Measurements from ENCODE around the gene CACNA1I.

The CACNA1I gene

DNA sequence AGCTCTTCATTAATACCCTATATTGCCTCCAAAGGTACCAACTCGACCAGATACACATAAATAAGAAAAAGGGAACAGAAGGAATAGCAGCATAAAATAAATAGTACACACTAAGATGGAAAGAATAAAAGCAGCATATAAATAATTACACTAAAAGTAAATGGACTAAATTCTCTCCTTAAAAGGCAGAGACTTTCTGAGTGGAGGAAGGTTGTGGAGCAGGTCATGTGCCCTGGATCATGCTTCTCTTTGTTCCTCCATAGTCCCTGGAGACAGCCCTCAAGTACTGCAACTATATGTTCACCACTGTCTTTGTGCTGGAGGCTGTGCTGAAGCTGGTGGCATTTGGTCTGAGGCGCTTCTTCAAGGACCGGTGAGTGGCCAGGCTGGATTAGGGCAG lies 101.4 kb downstream of the CACNA1I start:
- no peak for DNase-seq

DNA sequence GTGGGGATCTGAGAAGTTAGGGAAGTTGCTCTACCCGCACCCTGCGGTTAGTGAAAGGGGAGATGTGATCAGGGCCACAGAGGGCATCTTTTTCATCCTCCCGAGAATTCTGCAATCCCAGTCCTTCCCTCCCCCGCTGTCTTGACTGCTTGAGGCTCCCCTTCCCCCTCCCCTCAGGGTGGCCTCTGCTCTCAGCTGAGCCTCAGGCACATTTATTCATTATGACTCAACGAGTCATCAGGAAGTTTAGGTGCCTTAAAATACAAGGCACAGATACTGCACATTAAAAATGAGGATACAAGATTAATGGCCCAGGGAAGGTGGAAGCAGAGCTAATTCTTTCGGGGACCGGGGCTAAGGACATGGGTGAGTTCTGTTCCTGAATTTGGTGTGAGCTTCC lies 104.0 kb downstream of the CACNA1I start:
- DNase-seq, result no peak

DNA sequence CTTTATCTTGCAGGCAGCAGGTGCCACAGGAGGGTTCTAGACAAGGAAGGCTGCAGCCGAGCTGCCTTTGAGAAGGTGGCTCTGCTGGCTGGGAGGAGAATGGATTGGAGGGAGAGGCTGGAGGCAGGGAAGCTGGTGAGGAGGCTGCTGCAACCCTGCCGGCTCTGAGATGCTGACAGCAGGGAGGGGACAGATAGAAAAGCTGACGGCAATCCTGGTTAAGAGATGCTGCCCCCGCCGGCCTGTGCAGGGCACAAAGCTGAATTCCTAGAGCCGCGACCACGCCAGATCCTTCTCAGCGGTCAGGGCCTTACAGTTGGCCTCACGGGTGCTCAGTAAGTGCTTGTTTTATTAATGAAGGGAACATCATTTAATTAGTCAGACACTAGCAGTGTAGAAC lies 105.4 kb downstream of the CACNA1I start:
- DNase-seq, result no peak

DNA sequence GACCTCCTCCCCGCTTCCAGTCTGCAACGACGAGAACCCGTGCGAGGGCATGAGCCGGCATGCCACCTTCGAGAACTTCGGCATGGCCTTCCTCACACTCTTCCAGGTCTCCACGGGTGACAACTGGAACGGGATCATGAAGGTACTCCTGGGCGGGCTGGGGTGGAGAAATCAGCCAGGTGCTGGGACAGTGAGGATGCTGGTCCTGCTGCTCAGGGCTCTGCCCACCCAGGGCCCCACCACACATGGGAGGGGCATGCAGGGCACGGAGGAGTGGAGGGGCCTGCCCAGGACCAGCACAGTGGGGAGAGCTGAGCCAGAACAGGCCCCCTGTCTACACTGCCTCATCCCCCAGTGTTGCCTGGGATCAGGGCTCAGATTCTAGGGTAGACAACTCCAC lies 107.4 kb downstream of the CACNA1I start:
- no peak for DNase-seq

DNA sequence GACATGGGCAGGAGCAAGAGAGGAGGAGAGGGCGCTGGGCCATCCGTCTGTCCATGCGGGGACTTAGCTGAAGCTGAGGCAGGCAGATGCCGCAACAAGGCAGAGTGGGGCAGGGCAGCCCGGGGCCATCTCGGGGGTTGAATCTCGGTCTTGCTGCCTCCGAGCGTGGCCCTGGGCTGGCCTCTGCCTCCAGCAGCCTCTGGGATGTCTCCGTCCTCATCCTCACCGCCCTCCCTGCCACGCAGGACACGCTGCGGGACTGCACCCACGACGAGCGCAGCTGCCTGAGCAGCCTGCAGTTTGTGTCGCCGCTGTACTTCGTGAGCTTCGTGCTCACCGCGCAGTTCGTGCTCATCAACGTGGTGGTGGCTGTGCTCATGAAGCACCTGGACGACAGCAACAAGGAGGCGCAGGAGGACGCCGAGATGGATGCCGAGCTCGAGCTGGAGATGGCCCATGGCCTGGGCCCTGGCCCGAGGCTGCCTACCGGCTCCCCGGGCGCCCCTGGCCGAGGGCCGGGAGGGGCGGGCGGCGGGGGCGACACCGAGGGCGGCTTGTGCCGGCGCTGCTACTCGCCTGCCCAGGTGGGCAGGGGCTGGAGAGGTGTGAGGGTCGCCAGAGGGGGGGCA lies 108.4 kb downstream of the CACNA1I start:
- DNase-seq, result no peak

DNA sequence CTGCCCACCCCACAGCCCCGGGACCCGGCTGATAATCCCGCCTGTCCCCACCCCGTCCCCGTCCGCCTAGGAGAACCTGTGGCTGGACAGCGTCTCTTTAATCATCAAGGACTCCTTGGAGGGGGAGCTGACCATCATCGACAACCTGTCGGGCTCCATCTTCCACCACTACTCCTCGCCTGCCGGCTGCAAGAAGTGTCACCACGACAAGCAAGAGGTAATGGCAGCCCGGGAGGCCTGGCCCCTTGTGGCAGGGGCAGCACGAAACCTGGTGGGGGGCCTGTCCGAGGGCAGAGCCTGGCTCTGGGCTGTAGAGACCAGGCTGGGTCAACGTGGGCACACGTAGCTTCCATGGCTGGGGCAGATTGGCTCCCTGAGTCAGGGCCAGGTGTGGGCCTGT lies 109.1 kb downstream of the CACNA1I start:
- no peak for DNase-seq

DNA sequence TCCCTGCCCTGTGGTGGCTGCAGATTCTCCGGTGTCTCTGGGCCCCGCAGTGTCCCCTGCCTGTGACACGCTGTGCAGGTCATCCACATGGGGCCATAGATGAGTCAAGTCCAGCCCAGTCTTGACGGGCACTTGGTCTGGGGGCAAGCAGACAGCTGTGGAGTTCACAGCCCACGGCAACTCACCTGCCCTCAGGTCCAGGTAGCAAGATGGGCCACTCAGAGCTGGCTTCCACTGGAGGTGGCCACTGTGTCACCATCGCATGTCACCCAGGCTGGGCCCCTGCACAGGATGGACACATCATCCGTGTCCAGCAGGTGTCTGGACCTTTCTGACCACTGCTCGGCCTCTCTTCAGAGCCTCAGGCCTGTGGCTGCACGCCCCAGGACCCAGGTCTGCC lies 109.9 kb downstream of the CACNA1I start:
- no peak for DNase-seq

DNA sequence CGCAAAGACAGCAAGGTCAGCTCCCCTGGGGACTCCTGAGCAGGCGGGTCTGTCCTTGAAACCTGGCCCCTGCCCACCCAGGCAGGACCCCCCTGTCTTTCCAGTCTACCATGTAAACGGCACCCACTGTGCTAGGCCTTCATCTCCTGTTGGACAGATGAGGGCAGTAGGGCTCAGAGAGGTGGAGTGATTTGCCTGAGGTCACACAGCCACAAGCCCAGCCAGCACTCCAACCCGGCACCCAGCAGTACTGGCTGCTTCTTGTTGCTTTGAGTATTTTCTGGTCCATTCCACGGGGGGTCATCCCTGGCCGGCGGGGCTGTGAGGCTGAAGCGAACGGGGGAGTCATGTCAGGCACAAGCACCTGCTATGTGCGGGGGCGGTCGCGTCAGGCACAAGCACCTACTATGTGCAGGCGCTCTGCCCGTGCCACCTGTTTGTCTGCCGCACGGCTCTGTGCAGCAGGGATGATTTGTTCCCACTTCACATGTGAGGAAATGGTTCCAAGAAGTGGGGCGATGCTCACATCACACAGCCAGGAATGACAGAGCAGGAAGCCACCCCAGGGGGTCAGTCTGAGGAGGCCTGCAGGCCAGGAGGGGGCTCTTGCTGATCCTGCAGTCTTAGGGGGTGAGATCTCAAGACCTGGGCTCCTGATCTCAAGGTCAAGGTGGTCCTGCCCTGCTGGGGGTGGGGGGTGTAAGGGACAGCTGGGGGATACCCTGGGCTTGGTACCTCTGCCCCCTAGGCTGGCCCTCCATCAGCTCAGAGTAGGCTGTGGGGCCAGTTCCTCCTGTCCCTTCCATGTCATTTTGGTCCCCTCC lies 110.7 kb downstream of the CACNA1I start:
- DNase-seq, result no peak

DNA sequence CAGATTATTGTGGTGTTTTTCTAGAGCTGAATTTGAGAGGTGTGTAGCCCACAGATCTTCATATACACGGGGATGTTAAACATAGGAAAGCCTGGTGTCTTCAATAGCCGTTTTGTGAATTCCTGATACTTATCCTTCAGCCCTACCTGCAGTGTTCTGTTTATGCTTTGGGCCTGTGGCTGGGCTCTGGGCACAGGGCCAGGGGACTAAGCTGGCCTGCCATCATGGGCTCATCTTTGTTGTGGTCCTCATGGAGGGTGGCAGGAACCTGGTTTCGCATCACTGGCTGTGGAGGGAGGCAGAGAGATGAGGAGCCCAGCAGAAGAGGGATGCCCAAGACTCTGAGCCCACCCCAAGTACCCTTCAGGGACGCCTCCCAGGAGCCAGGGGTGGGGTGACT lies 112.4 kb downstream of the CACNA1I start:
- DNase-seq, result no peak

DNA sequence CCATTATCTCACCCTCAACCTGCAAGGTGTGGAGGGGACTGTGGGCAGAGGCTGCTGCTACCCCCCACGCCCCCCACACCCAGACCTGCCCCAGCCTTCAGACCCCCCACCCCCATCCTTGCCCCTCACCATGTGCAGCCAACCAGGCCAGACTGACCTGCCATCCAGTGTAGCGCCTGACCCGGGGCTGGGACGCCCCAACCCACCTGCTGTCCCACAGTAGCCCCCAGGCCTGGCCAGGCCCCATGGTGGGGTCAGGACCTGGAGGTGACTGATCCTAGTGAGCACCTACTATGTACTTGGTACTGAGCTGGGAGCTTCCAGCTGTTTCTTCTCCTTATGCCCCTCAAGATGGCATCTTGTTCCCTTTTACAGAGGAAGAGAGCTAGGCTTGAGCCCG lies 113.1 kb downstream of the CACNA1I start:
- DNase-seq, result no peak

DNA sequence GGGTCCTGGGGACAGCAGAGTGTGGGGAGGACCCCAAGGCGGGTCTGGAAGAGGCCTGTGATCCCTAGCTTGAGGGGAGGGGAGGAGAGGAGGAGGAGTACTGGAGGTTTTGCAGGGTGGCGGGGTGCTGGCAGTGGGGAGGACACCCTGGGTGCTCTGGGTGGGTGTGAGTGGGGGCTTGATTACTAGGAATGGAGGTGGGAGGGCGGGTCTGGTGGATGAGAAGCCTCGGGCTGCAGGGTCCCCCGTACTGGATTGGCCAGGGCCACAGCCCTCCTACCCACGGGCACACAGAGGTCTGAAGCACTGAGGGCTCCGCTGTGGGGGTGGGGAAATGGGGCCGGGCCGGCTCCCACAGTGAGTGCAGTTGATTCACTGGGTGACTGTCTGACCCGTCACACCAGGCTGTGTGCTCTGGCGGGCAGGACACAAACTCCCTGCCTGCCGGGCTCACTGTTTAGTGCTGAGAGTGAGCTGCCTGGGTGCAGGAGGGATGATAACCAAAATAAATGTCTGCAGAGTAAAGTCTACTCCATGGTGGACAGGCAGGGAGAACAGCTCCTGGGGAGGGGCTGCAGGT lies 114.2 kb downstream of the CACNA1I start:
- DNase-seq, result no peak

DNA sequence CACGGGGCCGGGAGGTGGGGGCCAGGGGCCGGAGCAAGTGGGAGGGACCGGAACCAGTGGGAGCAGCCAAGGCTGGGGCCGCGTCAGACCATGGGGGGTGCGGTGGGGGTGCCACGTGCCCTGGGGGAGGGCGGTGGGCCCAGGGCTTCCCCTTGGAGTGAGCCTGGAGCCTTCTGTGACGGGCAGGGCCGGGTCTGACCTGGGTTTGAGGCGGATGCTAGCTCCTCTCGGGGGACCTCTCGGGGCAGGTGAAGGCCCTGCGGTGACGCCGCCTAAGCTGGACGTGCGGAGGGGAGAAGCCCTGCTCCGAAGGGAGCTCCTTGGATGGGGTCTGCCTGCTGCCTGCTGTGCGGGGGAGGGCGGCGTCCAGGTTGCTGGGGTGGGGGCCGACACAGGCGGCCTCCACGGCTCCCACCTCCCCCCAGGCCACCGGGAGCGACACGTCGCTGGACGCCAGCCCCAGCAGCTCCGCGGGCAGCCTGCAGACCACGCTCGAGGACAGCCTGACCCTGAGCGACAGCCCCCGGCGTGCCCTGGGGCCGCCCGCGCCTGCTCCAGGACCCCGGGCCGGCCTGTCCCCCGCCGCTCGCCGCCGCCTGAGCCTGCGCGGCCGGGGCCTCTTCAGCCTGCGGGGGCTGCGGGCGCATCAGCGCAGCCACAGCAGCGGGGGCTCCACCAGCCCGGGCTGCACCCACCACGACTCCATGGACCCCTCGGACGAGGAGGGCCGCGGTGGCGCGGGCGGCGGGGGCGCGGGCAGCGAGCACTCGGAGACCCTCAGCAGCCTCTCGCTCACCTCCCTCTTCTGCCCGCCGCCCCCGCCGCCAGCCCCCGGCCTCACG lies 115.0 kb downstream of the CACNA1I start:
- no peak for DNase-seq

DNA sequence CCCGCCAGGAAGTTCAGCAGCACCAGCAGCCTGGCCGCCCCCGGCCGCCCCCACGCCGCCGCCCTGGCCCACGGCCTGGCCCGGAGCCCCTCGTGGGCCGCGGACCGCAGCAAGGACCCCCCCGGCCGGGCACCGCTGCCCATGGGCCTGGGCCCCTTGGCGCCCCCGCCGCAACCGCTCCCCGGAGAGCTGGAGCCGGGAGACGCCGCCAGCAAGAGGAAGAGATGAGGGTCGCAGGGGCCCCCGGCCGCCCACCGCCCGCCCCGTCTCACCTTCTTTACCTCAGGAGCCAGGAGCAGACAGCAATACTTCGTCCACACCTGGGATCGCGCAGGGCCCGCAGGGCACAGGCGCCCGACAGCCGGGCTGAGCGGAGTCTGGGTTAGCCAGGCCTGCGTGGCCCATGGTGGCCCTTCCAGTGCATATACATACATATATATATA lies 115.6 kb downstream of the CACNA1I start:
- DNase-seq, result no peak

DNA sequence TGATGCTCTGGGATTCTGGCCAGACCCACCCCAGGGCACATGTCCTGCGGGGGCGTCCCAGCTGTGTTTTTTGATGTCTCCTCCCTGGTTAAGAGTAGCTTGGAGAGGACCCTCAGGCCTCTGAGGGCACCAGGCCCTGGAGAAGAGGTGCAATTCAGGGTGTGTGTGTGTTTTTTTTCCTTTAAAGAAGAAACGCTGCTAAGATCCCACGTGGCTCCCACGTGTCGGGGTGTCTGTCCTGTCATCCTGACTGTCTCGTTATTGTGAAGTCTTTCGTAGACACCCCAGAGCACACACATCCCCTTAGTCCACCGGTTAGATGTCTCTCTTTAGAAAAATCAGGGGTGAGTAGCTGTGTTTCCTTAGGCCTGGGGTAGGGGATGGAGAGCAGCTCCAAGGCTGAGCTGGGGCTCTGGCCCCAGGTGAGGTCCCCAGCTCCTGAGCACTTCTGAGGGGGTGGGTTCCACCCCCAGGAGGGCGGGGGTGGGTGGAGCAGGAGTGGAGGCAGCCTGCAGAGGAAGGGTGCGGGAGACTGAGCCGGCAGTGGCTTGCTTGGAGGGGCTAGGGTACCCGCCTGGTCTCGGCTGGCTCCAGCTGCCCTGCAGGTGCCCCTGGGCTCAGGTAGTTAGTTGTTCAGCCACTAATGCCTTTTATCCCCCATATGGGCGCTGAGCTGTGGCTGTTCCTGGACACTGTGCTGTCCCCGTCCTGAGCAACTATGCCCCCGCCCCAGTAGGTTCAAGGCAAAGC lies 116.4 kb downstream of the CACNA1I start:
- DNase-seq, result no peak

DNA sequence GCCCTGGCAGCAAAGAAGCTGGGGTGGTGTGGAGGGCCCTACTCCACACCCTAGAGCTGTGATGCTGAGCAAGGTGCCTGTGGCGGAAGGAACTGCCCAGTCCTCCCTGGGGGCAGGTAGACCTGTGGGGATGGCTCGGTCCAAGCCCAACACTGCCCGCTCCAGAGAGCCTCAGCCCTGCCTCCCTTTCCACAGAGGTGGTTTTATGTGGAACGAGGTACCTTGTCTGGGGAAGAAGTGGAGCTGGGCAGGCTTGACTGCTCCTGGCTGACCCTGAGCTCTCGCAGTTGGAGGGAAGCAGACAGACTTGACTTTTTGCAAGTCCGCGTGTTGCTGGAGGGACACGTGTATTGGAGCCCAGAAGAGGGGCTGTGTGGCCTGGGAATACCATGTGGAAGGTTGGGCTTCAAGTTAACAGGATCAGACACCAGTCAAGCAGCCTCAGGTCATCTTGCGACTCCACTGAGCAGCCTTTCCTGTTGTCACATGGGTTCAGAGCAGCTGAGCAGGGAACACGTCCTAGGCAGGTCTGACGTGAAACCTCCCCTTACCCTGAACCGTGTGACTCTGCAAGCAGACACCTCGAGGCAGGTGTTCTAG lies 117.7 kb downstream of the CACNA1I start:
- peak in 1 of 5 experiments; percentile 19 for DNase-seq

DNA sequence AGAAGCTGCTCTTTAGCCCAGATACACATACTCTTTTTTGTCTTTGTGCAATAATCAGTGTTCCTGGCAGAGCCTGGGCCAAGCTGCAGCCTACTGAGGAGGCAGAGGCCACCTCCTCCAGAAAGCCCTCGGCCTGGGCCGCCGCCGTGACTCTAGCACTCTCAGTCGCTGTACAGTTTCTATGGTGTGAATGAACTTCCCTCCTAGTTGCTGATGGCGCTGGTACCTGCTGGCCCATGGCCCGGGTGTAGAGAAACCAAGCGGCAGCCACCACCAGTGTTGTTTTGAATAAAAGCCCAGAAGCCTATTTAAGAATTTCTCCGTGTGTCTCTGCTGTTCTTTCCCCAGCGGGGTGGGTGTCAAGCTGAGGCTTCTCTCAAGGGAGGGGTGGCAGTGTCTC lies 118.9 kb downstream of the CACNA1I start:
- no peak for DNase-seq

DNA sequence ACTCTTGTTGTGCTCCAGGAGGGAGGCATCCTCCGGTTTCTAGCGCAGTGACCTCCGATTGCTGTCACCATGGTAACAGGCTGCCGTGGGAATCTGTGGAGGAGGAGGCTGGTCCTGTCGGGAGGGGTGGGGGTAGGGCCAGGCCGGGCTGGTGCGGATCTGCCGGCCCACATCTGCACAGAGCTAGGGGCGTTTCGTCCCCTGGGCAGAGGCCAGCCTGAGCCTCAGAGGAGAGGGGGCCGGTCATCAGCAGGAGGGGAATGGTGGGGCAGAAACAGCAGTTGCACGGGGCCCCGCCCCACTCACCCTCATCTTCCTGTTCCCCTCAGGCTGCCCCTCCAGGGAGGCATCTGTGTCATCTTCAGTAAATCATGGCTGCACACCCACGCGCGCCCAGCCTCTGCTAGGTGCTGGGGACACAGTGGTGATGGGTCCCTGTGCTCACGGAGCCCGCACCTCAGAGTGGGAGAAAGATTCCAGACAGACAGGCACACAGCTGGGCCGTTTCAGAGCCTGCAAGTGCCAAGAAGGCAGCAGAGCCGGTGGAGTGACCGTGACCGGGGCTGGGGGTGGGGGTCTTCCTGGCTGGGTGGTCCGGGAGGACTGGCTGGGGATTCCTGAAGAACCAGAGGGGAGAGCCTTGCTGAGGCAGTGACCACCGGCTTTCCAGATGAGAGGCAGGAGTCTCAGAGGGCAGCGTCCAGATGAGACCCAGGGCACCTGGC lies 120.5 kb downstream of the CACNA1I start:
- DNase-seq, result peak in 1 of 5 experiments; percentile 7

DNA sequence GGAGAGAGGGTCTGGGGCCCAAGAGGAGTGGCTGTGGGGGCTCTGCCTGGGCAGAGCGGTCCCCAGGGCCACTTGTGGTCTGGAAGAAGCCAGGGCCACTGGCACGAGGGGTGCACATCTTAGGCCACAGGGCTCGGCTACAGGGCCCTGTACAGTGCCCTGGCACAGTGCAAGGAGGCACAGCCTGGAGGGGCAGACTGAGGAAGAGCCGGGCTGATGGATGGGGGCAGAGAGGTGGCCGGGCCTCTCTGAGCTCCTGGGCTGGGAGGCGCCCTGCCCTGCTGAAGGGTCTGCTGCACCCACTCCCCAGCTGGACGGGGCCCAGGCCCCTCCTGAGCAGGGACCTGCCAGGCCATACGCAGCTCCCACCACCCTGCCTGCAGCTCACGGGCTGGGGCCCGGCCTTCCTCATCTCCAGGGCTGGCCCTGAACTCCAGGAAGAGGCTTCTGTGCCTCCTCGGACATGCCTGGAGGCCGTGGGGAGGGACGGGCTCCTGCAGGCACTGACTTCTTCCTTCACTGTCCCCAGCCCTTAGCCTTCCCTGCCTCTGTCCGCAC lies 123.5 kb downstream of the CACNA1I start:
- DNase-seq, result no peak

DNA sequence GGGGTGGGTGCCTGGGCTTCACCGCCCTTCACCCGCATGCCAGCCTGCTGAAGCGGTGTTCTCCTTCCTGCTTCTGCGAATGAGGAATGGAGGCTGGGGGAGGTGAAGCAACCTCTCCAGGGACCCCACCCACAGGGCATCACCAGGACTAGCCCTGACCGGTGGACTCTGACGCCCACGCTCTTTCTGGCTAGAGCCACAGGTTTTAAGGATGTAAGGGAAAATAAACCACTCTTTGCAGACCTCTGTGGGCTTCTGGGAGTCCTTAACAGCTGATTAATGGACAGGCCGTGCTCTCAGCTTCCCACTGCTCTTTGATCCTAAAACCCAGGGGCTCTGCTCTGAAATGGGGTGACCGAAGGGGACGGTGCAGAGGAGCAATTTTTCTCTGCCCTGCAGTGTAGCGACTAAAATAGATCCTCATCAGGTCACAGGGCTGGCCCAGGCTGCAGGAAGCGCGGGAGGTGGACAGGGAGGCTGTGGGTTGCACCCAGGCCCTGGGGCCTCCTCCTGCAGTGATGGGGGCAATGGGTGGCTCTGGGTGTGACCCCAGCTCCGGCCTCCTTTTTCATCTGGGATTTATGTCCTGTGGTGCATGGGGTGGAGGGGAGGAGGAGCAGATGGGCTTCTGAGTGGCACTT lies 127.4 kb downstream of the CACNA1I start:
- DNase-seq, result no peak

DNA sequence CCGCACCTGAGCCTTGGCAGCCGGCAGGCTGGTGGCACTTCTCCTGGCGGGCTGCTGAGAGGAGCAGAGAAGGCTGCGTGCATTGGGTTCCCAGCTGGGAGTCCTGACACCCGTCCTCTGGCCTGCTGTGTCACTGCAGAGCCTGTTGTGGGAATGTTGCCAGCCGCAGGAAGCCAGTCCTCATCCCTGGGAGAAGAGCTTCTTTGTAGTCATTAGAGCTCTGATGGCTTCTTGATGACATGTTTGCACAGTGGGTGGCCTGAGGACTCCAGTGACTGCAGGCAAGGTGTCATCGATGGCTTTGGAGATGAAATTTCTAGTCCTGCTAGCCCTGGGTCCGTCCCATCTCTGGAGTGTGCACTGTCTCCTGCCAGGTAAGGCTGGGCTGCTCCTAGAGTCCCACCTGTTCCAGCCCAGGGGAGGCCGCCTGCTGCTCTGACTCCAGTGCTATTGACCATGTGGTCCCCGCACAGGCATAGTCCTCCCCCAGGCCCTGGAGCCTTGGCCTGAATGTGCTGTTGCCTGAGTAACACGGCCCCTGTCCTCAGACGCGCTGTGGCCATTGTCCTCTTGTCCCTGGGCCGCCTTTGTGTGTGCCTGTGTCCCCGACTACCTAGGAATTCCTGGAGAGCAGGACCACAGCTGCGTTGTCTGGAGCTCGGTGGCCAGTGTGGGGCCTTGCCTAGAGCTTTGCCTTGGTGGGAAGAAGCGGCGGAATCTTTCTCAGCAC lies 129.2 kb downstream of the CACNA1I start:
- no peak for DNase-seq

Measured in T-helper 2 cell (primary cell).